Measurements from ENCODE around the gene CEP97. TPM values are rescaled to one million over a fixed set of nuclear protein-coding genes. Genes with fewer than 3 reads are reported as not detected.

The CEP97 gene
- total RNA-seq, 1 donor from 2014 or later: 7.2 TPM

GRCh38 chr3:101806491-101806890 is 82.1 kb downstream of the CEP97 start:
- no peak for DNase-seq (ENCODE audit: low spot score)
- Mint-ChIP-seq H3K9me3 (ENCODE audit: unreplicated experiment) (no peaks in the 10 kb centered on the region), H3K27ac (ENCODE audit: unreplicated experiment) (no peak overlapping the region), H3K4me1 (ENCODE audit: unreplicated experiment) (peaks cover 8% of the 10 kb centered on the region), H3K27me3 (ENCODE audit: unreplicated experiment) (no peaks in the 10 kb centered on the region), H3K4me3 (ENCODE audit: unreplicated experiment) (no peak overlapping the region), H3K36me3 (ENCODE audit: low read depth, unreplicated experiment) (peaks cover 8% of the 10 kb centered on the region)
- TF ChIP-seq, protein P1, sequence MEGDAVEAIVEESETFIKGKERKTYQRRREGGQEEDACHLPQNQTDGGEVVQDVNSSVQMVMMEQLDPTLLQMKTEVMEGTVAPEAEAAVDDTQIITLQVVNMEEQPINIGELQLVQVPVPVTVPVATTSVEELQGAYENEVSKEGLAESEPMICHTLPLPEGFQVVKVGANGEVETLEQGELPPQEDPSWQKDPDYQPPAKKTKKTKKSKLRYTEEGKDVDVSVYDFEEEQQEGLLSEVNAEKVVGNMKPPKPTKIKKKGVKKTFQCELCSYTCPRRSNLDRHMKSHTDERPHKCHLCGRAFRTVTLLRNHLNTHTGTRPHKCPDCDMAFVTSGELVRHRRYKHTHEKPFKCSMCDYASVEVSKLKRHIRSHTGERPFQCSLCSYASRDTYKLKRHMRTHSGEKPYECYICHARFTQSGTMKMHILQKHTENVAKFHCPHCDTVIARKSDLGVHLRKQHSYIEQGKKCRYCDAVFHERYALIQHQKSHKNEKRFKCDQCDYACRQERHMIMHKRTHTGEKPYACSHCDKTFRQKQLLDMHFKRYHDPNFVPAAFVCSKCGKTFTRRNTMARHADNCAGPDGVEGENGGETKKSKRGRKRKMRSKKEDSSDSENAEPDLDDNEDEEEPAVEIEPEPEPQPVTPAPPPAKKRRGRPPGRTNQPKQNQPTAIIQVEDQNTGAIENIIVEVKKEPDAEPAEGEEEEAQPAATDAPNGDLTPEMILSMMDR (IDR thresholded peaks at IDR 0.05; ENCODE audit: unreplicated experiment): no peak

DNA sequence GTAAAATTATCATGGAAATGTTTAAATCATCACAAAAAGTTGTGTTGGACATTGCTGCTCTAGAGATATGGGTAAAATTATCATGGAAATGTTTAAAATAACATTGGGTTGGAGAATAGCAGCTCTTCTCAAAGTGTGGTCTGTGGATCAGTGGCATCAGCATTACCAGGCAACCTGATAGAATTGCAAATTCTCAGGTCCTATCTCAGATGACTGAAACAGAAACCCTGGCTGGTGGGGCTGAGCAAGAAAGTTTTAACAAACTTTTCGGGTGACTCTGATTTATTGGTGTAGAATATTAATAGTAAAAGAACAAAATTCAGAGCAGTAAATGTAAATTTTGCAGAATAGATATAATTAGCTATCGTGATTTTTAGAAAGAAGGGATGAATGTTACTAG is 83.5 kb downstream of the CEP97 start:
- DNase-seq (ENCODE audit: low spot score): no peak
- Mint-ChIP-seq H3K9me3 (ENCODE audit: unreplicated experiment) (no peaks in the 10 kb centered on the region), H3K4me1 (ENCODE audit: unreplicated experiment) (peaks cover 8% of the 10 kb centered on the region), H3K27ac (ENCODE audit: unreplicated experiment) (no peak overlapping the region), H3K27me3 (ENCODE audit: unreplicated experiment) (no peaks in the 10 kb centered on the region), H3K4me3 (ENCODE audit: unreplicated experiment) (no peak overlapping the region), H3K36me3 (ENCODE audit: low read depth, unreplicated experiment) (peaks cover 3% of the 10 kb centered on the region)
- TF ChIP-seq, protein P1 (IDR thresholded peaks at IDR 0.05; ENCODE audit: unreplicated experiment): no peak

GRCh38 chr3:101809178-101810021 is 85.0 kb downstream of the CEP97 start:
- Mint-ChIP-seq H3K4me1 (ENCODE audit: unreplicated experiment) (peaks cover 8% of the 10 kb centered on the region), H3K36me3 (ENCODE audit: low read depth, unreplicated experiment) (peaks cover 3% of the 10 kb centered on the region), H3K27me3 (ENCODE audit: unreplicated experiment) (no peaks in the 10 kb centered on the region), H3K9me3 (ENCODE audit: unreplicated experiment) (no peaks in the 10 kb centered on the region), H3K27ac (ENCODE audit: unreplicated experiment) (peak overlapping the region; percentile 93), H3K4me3 (ENCODE audit: unreplicated experiment) (no peak overlapping the region)
- peak; percentile 37 for DNase-seq (ENCODE audit: low spot score)
- TF ChIP-seq, protein P1 (IDR thresholded peaks at IDR 0.05; ENCODE audit: unreplicated experiment): peak; percentile 88

DNA sequence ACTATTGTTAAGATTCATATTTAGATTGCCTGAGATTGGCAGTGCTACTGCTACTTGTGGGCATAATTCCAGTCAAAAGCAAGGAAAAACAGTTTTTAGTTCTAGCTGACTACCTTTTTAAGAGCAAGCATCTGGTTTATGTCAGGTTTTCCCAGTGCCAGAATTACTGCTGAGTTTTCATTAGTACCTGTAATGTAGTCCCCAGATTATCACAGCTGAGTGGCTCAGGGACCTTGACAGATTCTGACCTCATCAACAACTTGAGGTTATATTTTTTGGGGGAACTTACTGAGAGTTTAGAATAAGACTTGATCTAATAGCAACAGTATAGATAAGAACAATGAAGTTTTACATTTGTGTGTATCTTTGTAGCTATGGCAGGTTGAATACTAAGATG is 85.6 kb downstream of the CEP97 start:
- peaks cover 8% of the 10 kb centered on the region for H3K4me1 Mint-ChIP-seq (ENCODE audit: unreplicated experiment)
- no peaks in the 10 kb centered on the region for H3K9me3 Mint-ChIP-seq (ENCODE audit: unreplicated experiment)
- TF ChIP-seq, protein P1 (IDR thresholded peaks at IDR 0.05; ENCODE audit: unreplicated experiment): no peak
- peaks cover 3% of the 10 kb centered on the region for H3K36me3 Mint-ChIP-seq (ENCODE audit: low read depth, unreplicated experiment)
- peak overlapping the region; percentile 93 for H3K27ac Mint-ChIP-seq (ENCODE audit: unreplicated experiment)
- H3K4me3 Mint-ChIP-seq (ENCODE audit: unreplicated experiment): no peak overlapping the region
- H3K27me3 Mint-ChIP-seq (ENCODE audit: unreplicated experiment): no peaks in the 10 kb centered on the region
- no peak for DNase-seq (ENCODE audit: low spot score)

GRCh38 chr3:101811875-101812274 is 87.5 kb downstream of the CEP97 start:
- Mint-ChIP-seq H3K4me1 (ENCODE audit: unreplicated experiment) (peaks cover 8% of the 10 kb centered on the region), H3K36me3 (ENCODE audit: low read depth, unreplicated experiment) (peaks cover 7% of the 10 kb centered on the region)
- TF ChIP-seq, protein P1 (IDR thresholded peaks at IDR 0.05; ENCODE audit: unreplicated experiment): no peak

More at GRCh38 chr3:101811875-101812274, 87.5 kb downstream of the CEP97 start:
- no peak for DNase-seq (ENCODE audit: low spot score)
- Mint-ChIP-seq H3K9me3 (ENCODE audit: unreplicated experiment) (no peaks in the 10 kb centered on the region), H3K4me3 (ENCODE audit: unreplicated experiment) (no peak overlapping the region), H3K27me3 (ENCODE audit: unreplicated experiment) (peaks cover 2% of the 10 kb centered on the region), H3K27ac (ENCODE audit: unreplicated experiment) (no peak overlapping the region)

Measured in endothelial cell (in vitro differentiated cells).